SK-N-SH treated with all-trans-retinoic acid at 6 μM for 48 hours (cell line): ENCODE measurements around the gene FDXR.

ENCODE experiments used
- BACH2 ChIP-seq: fragments of 250-450 bp; sonication (Bioruptor Pico); IDR thresholded peaks from 2 replicates; pipeline ENCODE4 v1.9.0; 2021; ENCODE audit warnings: mild to moderate bottlenecking, borderline replicate concordance
- CSDC2 ChIP-seq: fragments of 250-450 bp; sonication (Bioruptor Pico); IDR thresholded peaks from 2 replicates; pipeline ENCODE4 v1.5.0; 2020; ENCODE audit warnings: mild to moderate bottlenecking, moderate library complexity
- ESRRG ChIP-seq: fragments of 250-450 bp; sonication (Bioruptor Pico); IDR thresholded peaks from 2 replicates; pipeline ENCODE4 v1.6.1; 2021; ENCODE audit warnings: mild to moderate bottlenecking
- GLIS3 ChIP-seq: fragments of 250-450 bp; sonication (Bioruptor Pico); IDR thresholded peaks from 2 replicates; pipeline ENCODE4 v1.5.0; 2020; ENCODE audit warnings: mild to moderate bottlenecking, moderate library complexity
- ISL1 ChIP-seq: fragments of 250-450 bp; sonication (Bioruptor Pico); IDR thresholded peaks from 2 replicates; pipeline ENCODE4 v2.1.2; 2022; ENCODE audit warnings: mild to moderate bottlenecking, moderate library complexity
- RARB ChIP-seq: fragments of 250-450 bp; sonication (Bioruptor Pico); IDR thresholded peaks from 2 replicates; pipeline ENCODE4 v1.8.0; 2021; ENCODE audit warnings: mild to moderate bottlenecking, moderate library complexity
- TCF4 ChIP-seq: fragments of 250-450 bp; sonication (Bioruptor Pico); IDR thresholded peaks from 2 replicates; pipeline ENCODE4 v1.8.0; 2021; ENCODE audit warnings: mild to moderate bottlenecking, moderate library complexity, borderline replicate concordance
- ZFP3 ChIP-seq: fragments of 250-450 bp; sonication (Bioruptor Pico); IDR thresholded peaks from 2 replicates; pipeline ENCODE4 v1.5.0; 2020; ENCODE audit warnings: mild to moderate bottlenecking, moderate library complexity
- ZNF565 ChIP-seq: fragments of 450-650 bp; formaldehyde crosslinking; conservative IDR thresholded peaks from 2 replicates; pipeline ENCODE4 v1.5.0; 2020; ENCODE audit warnings: low read depth, mild to moderate bottlenecking, moderate library complexity
- ZNF70 ChIP-seq: fragments of 450-650 bp; formaldehyde crosslinking; IDR thresholded peaks from 2 replicates; pipeline ENCODE4 v1.5.0; 2020; ENCODE audit warnings: mild to moderate bottlenecking, moderate library complexity
- ZNF8 ChIP-seq: fragments of 450-650 bp; formaldehyde crosslinking; IDR thresholded peaks from 2 replicates; pipeline ENCODE4 v1.5.0; 2020; ENCODE audit warnings: mild to moderate bottlenecking, moderate library complexity
- TF ChIP-seq, protein P1 (sequence below): fragments of 250-450 bp; sonication (Bioruptor Pico); IDR thresholded peaks from 2 replicates; pipeline ENCODE4 v1.8.0; 2021; ENCODE audit warnings: low read depth, mild to moderate bottlenecking, moderate library complexity, borderline replicate concordance
- TF ChIP-seq, protein P2 (sequence below): fragments of 250-450 bp; sonication (Bioruptor Pico); IDR thresholded peaks from 2 replicates; pipeline ENCODE4 v1.8.0; 2020; ENCODE audit warnings: mild to moderate bottlenecking, moderate library complexity, borderline replicate concordance

DNA sequence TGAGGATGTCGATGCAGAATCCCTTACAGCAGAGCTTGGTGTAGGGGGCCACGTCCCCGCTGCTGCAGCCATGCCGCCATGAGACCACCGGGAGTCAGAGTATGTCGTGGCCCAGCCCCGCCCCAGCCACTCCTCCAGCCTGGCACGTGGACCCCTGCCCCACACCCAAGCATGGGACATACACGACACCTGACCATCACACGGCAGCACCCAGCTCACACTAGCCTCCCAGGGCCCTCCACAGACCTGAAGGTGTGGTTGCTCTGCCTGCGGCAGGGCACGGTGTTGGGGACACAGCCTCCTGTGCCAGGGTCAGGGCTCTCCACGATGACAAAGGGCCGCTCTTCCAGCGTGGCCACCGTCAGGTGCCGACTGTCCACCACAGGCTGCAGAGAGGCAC is 22.5 kb downstream of the FDXR start:
- TF ChIP-seq CSDC2 (CRISPR knock-in tag) (no peak), RARB (CRISPR knock-in tag) (no peak), ISL1 (no peak), ZNF70 (CRISPR knock-in tag) (no peak), BACH2 (no peak), ZNF565 (CRISPR knock-in tag) (no peak), ZNF8 (CRISPR knock-in tag) (no peak), ESRRG (CRISPR knock-in tag) (no peak), TCF4 (CRISPR knock-in tag) (no peak), ZFP3 (CRISPR knock-in tag) (no peak), GLIS3 (no peak)
- TF ChIP-seq, protein P1, sequence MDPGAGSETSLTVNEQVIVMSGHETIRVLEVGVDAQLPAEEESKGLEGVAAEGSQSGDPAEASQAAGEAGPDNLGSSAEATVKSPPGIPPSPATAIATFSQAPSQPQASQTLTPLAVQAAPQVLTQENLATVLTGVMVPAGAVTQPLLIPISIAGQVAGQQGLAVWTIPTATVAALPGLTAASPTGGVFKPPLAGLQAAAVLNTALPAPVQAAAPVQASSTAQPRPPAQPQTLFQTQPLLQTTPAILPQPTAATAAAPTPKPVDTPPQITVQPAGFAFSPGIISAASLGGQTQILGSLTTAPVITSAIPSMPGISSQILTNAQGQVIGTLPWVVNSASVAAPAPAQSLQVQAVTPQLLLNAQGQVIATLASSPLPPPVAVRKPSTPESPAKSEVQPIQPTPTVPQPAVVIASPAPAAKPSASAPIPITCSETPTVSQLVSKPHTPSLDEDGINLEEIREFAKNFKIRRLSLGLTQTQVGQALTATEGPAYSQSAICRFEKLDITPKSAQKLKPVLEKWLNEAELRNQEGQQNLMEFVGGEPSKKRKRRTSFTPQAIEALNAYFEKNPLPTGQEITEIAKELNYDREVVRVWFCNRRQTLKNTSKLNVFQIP (CRISPR knock-in tag): no peak
- TF ChIP-seq, protein P2, sequence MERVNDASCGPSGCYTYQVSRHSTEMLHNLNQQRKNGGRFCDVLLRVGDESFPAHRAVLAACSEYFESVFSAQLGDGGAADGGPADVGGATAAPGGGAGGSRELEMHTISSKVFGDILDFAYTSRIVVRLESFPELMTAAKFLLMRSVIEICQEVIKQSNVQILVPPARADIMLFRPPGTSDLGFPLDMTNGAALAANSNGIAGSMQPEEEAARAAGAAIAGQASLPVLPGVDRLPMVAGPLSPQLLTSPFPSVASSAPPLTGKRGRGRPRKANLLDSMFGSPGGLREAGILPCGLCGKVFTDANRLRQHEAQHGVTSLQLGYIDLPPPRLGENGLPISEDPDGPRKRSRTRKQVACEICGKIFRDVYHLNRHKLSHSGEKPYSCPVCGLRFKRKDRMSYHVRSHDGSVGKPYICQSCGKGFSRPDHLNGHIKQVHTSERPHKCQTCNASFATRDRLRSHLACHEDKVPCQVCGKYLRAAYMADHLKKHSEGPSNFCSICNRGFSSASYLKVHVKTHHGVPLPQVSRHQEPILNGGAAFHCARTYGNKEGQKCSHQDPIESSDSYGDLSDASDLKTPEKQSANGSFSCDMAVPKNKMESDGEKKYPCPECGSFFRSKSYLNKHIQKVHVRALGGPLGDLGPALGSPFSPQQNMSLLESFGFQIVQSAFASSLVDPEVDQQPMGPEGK: no peak
